ENCODE data around the gene CMTM3.

DNA sequence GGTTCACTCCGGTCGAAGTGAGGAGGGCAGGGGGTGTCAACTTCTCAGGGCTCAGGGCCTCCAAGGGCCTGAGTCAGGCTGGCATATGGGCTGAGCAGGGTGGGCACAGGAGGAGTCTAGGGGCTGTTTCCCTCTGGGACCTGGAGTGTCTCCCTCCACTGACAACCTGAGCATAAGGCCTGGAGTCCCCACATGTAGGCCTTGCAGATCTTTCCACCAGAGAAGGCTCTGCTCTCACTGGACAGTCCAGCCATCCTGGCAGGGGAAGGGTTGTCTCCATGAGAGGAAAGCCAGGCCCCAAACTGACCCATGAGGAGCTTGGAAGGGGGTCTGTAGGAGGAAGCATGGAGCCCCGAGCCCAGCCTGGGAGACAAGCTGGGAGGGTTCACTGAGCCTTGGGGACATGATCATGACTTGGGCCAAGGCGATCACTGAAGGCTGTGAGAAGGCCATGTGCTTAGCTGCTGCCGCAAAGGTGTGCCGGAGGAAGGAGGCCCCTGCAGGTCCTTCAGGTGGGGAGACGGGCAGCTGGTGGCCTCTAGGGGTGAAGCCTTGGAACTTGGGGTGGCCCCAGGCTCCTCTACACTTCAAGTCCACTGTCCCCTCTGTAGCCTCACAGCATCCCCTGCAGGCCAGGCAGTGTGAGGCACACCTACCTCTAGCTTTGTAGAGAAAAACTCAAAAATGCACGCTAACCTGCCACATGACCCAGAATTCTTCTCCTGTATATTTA lies 15.4 kb upstream of the CMTM3 start:
- TF ChIP-seq SUZ12 (IDR thresholded peaks at IDR 0.05; ENCODE audit: extremely low read depth, insufficient read depth, insufficient read length): no peak
- no peak for TF ChIP-seq YY1 (IDR thresholded peaks at IDR 0.05; ENCODE audit: insufficient read depth, insufficient read length)
- TF ChIP-seq ZNF274 (IDR thresholded peaks at IDR 0.05; ENCODE audit: low read depth, low read length): no peak

Data from NT2/D1 (cell line).